Globus pallidus (tissue), 1 donor: ENCODE data around the gene AGAP1.

Experiments
- DNase-seq: peaks from one replicate; pipeline ENCODE4 v3.0.0-alpha.2; 2015; ENCODE audit warnings: low spot score

Gene AGAP1

DNA sequence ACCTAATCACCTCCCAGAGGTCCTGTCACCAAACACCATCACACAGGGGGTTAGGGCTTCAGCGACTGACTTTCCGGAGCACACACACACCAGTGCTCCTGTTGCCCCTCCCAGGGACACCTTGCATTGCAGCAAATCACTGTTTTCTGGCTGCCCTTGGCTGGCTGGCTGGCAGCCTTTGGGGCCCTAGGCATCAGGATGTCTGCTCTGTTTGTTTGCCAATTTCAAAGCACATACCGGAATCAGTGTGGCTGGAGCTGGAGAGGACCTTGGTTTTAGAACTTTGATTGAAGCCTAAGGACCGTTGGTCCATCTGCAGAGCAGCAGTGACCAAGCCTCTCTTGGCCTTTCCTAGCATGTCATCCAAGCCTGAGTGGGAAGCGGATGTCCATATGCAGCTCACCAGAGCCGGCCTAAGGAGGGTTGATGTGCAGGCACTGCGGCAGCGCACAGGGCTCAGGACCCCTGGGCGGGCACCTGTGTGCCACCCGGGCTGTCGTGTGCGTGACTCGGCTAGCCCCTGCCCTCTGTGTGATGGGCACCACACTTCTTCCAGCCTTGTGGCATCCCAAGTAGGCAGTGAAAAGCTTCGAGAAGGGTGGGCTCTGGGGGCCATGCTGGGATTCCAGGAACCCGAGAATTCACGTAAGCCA is 612.2 kb downstream of the AGAP1 start:
- DNase-seq: no peak

DNA sequence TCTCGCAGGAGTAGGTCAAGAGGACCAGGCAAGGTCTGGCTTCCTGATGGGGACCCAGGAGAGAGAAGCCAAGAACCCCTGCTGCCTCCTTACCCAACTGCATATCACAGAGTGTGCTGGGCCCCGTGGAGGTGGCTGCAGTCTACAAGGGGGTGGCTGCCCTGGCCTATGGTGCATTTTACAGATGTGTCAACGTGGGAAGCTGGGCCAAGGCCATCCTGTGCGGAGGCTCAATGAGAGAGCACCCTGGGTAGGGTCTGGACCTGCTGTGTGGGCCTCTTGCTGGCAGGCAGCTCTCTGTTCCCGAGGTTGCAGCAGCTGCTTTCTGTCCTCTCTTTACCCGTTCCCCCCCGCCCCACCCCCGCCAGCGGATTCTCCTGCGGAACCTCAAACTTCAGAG is 612.9 kb downstream of the AGAP1 start:
- DNase-seq: no peak

DNA sequence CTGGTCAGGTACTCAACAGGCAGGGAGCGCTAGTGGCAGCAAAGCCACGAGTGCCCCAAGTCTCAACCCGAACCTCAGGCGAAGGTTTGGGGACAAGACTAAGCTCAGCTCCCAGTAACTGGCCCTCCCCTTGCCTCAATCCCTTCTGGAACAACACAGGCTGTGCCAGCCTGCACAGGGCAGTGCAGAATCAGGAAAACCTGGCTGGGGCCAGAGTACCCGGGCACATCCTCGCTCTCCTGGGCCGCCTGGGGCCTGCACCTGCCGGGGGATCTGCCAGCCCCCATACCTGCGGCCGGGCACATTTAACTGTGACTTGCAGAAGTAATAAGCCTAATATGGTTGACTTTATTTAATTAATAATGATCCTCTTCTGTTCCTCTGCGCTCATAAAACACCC is 613.7 kb downstream of the AGAP1 start:
- no peak for DNase-seq

DNA sequence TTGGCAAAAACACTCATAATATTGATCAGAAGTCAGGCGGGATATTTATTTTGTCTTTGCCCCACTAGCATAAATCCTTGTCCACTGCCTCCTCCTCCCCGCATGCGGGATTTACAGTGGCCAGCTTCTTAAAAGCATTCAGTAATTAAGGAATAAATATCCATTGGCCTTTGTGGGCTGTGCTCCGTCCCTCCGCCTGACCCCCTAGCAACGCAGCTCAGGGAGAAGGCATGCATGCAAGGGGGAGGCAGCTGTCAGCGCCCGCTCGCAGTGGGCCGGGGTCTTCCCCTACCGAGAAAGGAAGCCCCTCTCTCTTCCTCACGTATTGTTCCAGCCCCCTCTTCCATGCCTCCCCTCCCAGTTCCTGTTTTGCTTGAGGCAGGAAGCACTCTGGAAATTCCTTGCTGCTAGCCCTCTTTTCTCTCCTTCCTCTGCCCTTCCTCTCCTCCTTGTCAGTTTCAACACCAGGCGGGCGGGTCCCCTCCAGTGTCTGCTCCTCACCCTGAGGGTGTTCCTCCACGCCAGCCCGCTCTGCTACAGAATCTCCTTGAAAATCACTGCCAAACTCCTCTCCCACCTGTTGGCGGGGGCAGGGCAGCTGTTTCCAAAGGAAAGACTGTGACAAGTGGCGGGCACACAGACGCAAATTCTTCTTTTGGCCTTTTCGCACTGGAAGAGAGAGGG is 614.2 kb downstream of the AGAP1 start:
- DNase-seq: no peak

DNA sequence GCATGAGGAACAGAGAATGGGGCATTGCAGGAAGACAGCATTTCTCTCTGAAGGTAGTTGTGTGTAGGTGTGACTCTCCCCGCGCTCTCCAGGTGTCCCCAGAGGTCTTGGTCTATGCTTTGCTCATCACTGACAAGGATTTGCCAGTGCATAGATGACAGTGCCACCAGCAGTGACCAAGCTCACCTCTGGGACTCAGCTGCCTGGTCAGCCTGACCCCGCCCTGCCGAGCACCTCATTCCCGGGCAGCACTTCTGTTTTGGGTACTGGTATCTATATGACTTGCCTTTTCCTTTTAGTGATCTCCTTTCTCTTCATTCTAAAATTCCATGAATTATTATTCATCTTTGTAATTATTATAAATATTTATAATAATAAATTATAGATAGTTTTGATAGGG is 615.2 kb downstream of the AGAP1 start:
- no peak for DNase-seq

DNA sequence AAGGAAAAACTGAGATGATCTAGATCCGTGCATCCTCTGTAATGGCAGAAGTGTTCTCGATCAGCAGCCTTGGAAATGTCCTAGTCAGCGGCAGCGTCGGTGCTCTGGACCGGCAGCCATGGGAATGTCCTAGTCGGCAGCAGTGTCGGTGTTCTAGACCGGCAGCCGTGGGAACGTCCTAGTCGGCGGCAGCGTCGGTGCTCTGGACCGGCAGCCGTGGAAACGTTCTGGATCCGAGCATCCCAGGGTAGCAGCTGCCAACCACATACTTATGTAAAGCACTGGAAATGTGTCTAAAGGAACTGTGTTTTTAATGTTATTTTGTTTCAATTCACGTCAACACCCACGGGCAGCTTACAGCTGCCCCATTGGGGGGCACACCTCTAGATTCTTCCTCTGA is 615.6 kb downstream of the AGAP1 start:
- no peak for DNase-seq

DNA sequence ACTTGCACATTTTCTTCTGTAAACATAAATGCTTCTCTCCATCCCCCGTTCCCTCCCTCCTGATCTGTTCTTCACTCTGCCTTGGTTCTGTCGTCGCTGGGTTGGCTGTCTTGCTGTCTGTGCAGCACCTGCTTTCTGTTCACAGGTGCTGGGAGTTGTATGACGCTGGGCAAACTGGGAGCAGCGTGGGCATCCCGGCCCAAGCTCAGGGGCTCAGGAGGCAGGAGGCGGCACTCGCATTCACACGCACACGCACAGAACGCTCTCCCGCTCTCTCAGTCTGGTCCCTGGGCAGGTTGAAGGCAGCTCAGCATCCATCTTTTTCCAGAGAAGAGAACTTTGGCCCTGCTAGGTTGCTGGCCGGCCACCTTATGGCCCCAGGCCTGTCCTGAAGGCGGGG is 618.6 kb downstream of the AGAP1 start:
- no peak for DNase-seq

DNA sequence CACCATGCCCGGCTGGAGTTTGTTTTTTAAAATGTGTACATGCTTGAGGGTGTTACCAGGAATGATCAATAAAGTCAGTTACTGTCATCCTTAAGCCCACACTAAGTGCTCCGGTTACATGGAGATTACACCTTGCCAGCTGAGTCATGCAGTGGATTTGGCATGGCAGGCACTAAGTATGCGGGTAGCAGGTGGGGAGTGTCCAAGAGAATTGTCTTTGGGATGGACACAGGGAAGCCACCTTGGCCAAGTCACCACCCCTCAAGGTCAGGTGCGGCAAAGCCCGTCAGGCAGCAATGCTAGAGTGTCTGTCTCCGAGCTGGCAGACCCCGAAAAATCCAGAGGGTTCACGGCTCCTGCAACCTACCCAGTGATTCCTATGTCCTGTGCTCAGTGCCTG is 619.6 kb downstream of the AGAP1 start:
- no peak for DNase-seq

DNA sequence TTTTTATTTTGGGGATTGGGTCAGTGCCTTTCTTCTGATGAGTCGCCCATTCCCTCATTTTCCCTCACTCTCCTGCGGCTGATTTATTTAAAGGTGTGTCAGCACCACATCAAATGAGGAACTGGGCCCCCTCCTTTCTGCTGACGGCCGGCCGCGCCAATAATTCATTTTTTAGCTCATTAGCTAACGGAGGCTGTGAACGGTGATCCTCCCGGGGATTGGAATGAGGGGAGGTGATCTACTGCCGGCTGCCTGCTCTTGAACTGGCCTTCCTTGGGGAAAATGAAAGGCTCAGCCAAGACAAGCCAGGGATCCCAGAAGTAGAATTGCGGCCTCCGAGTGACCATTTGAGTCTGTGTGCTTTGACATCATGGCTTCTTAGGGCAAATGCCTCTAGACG is 620.1 kb downstream of the AGAP1 start:
- no peak for DNase-seq

DNA sequence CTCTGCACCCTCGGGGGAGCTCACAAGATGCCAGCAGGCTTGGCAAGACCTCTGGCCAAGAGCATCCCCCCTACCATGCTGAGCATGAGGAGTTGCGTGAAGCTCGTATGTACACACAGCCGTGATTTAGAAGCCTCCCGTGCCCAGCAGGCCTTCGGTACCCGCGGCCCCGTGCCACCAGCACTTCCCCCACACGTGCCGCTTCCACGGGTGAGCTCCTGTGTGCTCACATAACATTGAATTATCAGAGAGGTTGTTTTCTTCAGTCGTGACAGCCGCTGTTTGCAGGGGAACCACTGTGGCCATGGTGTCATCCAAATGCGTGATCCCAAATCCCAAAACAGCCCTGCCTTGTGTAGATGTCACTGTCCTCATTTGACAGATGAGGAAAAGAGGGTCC is 621.1 kb downstream of the AGAP1 start:
- DNase-seq: no peak

DNA sequence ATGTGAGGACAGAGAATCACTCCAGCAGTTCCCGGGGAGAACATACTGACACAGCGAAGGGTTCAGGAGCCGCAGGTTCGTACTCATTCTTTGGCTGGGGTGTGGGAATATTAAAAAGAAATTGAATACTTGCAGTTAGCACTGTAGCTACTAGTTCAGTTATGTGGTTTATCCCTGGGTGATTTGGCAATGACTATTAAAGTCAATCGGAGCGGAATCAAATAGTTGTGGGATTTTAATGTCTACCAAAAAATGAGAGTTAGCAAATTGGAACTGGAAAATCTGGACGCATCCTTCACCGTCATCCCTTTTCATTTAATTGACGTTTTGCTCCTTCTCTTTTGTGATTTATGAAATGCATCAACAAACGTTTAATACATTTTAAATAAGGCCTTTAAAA is 623.6 kb downstream of the AGAP1 start:
- no peak for DNase-seq

DNA sequence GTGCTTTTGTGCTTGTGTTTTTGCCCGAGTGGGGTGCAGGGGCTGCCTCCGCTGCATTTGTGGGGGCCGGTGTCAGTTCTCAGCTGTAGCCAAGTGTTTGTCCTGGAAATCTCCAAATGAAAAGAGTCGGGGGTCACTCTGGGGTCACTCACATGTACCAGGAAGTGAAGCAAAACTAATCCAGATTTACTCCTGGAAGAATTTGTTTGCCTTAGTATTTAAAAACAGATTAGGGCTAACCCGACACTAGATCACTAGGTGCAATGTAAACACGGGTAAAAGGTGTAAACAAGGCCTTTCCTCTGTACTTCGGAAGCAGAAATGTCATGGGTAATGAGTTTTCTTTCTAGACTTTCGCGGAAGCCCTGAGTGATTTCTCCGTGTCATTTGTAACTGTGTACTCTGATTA is 624.0 kb downstream of the AGAP1 start:
- no peak for DNase-seq

DNA sequence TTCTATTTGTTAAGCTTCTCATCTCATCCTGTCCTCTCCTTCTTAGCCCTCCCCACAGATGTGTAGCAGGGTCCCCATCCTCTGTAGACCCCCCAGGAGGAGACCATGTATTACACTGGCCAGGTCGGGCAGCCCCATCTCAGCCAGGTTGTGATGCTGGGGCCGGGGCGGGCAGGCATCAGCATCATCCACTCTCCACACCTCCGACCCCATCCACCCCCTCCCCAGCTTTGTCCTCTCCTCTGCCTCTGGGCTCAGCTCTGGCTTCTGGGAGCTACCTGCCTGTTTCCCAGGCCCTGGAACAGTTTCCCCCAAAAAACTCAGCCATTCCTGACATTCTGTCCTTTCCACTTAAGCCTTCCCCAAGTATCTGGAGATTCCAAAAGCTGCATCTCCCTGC is 625.2 kb downstream of the AGAP1 start:
- no peak for DNase-seq

DNA sequence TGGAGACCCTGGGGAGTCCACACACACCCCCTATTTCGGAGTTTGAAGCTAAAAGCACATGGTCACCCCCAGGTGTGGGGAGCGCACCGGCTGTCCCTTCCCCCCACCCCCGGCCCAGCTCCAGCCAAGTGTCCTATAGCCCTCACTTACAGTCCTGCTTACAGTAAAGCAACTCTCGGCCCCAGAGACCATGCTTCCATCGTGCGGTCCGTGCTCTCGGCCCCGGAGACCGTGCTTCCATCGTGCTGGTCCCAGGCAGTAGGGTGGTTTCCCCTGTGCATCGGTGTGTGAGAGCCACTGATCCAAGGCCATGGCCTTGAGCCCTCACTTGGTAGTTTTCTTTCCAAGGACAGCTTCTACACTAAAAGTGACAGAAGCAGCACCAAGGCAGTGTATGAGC is 625.6 kb downstream of the AGAP1 start:
- no peak for DNase-seq

DNA sequence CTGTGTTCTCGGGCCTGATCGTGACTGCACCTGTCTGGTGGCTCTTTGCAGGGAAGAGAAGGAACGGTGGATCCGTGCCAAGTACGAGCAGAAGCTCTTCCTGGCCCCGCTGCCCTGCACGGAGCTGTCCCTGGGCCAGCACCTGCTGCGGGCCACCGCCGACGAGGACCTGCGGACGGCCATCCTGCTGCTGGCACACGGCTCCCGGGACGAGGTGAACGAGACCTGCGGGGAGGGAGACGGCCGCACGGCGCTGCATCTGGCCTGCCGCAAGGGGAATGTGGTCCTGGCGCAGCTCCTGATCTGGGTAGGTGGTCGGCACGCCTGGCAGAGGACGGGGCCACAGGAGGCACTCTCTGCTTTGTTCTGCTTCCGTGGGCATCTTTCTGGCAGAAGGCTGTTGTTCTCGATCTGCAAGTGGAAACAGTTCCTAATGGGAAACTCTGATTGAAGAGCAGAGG is 626.3 kb downstream of the AGAP1 start:
- no peak for DNase-seq

DNA sequence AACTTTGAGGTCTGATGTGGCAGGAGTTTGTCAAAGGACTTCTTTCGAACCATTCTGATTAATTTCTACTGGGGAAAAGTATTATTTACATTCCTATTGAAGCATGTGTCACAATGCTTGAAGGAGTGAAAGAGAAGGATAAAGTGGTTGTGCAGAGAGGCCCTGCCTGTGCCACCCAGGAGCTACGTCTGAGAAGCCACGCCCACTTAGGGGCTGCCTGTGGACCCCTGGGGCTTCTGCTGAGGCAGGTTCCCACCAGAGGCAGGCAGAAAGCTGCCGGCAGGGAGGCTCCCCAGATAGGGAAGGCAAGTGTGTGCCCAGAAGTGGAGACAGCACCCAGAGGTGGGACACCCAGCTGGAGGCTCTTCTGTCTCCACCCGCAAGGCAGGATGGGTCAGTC is 627.0 kb downstream of the AGAP1 start:
- DNase-seq: no peak

DNA sequence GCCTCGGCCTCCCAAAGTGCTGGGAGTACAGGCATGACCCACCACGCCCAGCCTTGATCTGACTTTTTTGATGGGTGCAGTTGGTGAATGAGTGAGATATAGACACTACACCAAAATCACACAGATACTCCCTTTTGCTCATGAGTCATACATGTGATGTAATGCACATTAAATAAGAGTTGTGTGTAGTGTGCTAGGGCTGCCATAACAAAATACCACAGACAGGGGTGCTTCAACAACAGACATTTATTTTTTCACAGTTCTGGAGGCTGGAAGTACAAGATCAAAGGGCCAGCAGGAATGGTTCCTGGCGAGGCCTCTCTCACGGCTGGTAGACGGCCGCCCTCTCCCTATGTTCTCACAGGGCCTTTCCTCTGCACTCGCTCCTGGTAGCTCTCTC is 627.7 kb downstream of the AGAP1 start:
- DNase-seq: no peak

DNA sequence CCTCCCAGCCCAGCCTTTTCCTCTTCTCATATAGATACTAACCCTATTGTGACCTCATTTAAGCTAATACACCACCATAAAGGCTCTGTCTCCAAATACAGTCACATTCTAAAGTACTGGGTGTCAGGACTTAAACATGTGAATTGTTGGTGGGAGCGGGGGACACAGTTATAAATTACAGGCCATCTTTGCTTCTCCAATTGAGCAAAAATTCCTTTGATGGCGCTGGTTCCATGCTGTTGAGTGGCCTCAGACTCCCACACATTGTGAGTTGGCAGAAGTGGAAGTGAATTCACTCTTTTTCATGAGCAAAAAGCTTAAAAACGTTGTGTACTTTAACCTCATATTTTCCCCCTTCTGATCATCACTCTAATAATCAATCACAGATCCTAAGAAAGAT is 628.4 kb downstream of the AGAP1 start:
- no peak for DNase-seq

DNA sequence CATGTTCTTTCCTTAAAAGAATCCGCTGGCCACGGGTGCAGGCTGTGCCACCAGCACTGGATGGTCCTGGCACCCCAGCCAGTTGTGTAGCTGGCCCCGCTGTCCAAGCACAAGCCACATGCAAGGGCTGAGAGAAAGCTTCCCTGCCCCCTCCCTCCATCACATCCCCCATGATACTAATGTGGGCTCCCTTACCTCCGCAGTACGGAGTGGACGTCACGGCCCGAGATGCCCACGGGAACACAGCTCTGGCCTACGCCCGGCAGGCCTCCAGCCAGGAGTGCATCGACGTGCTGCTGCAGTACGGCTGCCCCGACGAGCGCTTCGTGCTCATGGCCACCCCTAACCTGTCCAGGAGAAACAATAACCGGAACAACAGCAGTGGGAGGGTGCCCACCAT is 629.9 kb downstream of the AGAP1 start:
- DNase-seq: no peak

DNA sequence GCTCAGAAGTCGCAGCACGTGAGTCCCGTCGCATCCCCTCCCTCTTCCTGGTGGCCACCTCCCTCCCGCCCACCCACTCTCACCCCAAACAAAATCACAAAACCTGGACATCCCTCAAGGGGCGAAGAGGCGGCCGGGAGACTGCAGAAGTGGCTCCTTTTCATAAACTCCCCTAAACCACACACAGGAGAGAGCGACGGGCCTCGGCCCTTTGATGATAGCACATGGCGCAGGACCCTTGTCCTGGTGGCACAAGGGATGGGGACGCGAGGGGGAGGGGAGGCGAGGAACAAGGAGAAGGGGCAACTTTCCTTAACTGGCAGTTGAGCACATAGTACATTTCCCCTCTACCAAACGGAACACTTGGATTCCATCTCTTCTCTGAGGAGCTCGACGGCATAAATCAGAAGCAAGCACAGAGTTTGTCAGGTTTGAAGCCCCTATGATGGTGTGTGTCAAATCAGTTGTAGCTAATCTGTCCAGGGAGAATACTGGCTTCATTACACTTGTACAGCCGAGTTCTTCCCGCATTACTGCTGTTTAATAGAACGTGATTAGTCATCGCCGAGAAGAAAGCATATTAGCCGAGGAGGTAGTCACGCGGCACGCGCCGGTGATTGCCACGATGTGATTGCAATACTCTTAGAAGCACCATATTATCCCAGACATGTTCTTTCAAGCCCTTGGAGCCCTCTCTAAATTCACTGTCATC is 630.5 kb downstream of the AGAP1 start:
- DNase-seq: no peak

DNA sequence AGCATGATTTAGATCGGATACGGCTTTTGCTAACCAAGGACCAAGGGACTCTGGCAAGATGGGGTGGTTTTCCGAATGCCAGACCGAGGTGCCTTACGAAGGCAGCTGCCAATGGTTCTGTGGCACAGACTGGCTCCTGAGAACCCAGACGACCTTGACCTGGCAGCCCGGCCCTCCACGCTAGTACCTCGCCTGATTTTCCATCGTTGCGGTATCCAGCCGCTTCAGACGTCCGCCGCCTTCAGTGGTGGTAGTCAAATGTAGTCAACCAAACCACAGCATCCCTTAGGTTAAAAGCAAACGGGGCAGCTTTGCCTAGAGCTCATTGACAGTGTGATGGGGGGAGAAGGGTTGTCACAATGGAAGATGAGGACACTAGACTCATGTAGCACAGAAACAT is 631.7 kb downstream of the AGAP1 start:
- DNase-seq: no peak

DNA sequence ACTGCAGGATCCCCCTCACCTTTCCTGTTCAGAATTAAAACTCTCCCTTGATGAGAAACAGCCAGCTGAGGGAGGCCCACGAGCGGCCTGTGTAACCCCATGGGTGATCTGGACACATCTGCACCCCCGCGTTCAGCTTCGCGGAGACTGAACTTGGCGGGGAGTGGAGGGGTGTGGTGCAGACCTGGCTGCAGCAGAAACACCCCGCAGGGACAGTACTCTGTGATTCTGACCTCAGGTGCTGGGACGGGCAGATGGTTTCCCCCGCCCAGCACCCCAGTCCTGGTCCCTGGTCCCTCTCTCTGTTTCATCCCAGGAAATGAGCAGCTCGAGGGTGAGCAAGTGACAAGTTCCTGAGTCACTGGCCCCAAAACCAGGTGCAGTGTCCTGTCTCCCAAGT is 633.2 kb downstream of the AGAP1 start:
- no peak for DNase-seq

DNA sequence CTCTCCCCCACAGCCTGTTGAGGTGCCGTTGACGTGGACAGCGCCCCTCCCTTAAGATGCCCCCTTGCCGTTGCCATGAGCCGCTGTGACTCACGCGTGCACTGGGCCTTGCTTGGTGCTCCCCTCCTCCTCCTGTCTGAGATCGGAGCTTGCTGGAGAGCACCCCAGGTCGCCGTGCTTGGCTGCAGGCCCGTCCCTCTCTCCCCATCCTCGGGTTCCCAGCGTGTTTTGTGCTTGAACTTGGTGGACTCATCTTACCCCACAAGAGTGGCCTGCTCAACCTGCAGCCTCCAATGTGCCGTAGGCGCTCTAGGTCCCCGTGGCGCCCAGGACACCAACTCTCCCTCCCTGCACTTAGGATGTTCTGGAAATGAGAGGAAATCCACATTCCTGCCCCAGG is 634.5 kb downstream of the AGAP1 start:
- no peak for DNase-seq

DNA sequence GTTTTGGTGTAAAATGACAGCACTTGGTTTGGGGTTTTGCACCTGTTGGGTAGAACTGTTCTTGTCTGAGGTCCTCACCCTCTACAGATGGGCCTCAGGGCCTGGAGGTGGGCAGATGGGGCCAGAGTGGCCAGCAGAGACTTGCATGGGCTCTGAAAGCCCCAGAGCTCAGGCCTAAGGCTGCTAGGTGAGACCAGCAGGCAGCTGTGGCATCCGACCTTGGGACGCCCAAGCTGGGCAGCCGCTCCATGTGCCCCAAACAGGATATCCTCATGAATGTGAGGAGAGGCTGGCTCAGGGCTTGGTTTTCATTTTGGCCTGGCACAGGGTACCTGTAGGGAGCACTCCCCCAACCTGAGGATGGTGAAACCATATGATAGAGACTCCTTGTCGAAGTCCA is 636.1 kb downstream of the AGAP1 start:
- no peak for DNase-seq
